Nephron progenitor cell (in vitro differentiated cells): ENCODE measurements around the gene ACACA.
"Not testable (repeated sequence)": the region's sequence is repeated elsewhere in the genome, so short reads cannot be mapped to it uniquely, and the experiment has no call there.

Source experiments
- DNase-seq: peaks from one replicate; pipeline ENCODE4 v3.0.0; 2021
- H3K27ac Mint-ChIP-seq: 2 replicates; pipeline ENCODE4 v1.8.0; 2021; ENCODE audit warnings: mild to moderate bottlenecking, moderate library complexity, mixed read lengths
- H3K27me3 Mint-ChIP-seq: 2 replicates; pipeline ENCODE4 v1.8.0; 2021; ENCODE audit warnings: mild to moderate bottlenecking, low read depth, mixed read lengths; ENCODE audit not compliant: poor library complexity
- H3K36me3 Mint-ChIP-seq: 2 replicates; pipeline ENCODE4 v1.8.0; 2021; ENCODE audit warnings: low read depth, mixed read lengths
- H3K4me1 Mint-ChIP-seq: 2 replicates; pipeline ENCODE4 v1.8.0; 2021; ENCODE audit warnings: mixed read lengths
- H3K4me3 Mint-ChIP-seq: 2 replicates; pipeline ENCODE4 v1.8.0; 2021; ENCODE audit warnings: mild to moderate bottlenecking, moderate library complexity, mixed read lengths
- H3K9me3 Mint-ChIP-seq: 2 replicates; pipeline ENCODE4 v1.8.0; 2021; ENCODE audit warnings: mild to moderate bottlenecking, moderate library complexity, mixed read lengths
- TF ChIP-seq, protein P1 (sequence below): fragments of 200-600 bp; sonication (generic); IDR thresholded peaks from 2 replicates; pipeline ENCODE4 v1.5.0; 2021; ENCODE audit warnings: antibody characterized with exemption

Gene ACACA

DNA sequence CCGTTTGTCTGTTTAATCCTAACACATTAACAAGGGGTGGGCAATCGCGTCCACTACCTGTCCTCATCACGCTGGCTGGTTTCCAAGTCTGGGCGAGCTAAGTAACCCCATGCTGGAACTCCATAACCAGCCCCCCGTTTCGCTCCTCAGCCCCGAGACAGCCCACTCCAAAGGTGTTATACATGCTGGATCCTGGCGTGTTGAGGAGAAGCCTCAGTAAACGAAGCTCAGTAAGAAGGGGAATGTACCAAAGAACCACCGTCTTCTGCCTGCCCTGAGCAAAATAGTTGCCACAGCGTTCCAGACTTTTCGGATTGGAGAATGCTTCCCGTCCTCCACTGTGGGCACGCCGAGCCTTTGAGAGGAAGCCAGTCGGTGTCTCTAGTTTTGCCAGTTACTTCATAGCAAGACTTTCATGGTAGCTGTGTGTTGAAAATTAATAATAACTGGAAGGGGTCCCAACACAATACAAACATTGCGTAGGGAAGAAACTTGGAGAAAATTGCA lies 46.9 kb downstream of the ACACA start:
- peak overlapping the region; percentile 63 for H3K4me3 Mint-ChIP-seq
- peaks cover 47% of the 10 kb centered on the region for H3K4me1 Mint-ChIP-seq
- TF ChIP-seq, protein P1, sequence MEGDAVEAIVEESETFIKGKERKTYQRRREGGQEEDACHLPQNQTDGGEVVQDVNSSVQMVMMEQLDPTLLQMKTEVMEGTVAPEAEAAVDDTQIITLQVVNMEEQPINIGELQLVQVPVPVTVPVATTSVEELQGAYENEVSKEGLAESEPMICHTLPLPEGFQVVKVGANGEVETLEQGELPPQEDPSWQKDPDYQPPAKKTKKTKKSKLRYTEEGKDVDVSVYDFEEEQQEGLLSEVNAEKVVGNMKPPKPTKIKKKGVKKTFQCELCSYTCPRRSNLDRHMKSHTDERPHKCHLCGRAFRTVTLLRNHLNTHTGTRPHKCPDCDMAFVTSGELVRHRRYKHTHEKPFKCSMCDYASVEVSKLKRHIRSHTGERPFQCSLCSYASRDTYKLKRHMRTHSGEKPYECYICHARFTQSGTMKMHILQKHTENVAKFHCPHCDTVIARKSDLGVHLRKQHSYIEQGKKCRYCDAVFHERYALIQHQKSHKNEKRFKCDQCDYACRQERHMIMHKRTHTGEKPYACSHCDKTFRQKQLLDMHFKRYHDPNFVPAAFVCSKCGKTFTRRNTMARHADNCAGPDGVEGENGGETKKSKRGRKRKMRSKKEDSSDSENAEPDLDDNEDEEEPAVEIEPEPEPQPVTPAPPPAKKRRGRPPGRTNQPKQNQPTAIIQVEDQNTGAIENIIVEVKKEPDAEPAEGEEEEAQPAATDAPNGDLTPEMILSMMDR, result no peak
- no peaks in the 10 kb centered on the region for H3K9me3 Mint-ChIP-seq
- H3K36me3 Mint-ChIP-seq, result peaks cover 5% of the 10 kb centered on the region
- peak overlapping the region; percentile 95 for H3K27ac Mint-ChIP-seq
- no peak for DNase-seq
- H3K27me3 Mint-ChIP-seq, result peaks cover 3% of the 10 kb centered on the region

DNA sequence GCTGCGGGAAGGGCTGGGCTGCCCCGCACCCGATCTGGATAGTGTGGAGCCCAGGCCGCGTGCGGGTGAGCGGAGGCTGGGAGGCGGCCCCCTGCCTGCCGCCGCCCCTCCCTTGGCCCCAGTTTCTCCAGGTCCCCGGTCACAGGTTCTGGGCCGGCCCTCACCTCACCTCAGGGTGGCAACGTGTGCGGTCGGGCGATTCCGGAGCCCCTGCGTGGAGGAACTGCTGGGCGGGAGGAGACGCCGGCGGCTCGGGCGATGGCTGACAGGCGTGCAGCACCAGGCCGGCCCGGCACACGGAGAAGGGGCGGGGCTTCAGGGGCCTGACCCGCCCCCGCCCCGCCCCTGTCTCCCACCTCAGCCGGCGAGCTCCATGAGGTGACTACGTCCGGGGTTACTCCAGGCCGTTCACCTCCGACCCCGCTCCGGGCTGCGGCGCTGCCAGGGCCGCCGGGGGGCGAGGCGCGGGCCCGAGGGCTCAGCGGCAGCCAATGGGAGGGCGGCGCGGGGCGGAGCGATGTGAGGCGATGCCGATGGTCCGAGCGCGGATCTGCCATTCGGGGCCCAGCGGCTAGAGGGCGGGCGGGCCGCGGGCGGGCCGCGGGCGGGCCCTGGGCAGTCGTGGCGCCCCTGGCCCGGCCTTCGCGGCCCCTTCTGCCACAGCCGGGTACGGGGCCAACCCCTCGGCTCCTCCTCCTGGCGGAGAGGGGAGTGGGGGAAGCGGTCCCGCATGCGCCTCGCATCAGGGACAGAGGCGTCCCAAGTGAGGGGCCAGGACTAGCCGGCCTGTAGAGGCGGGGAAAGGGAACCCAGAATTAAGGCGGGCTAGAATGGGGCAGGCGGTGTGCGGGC lies 47.6 kb downstream of the ACACA start:
- Mint-ChIP-seq H3K27ac (peak overlapping the region; percentile 97), H3K4me3 (peak overlapping the region; percentile 96), H3K36me3 (peaks cover 11% of the 10 kb centered on the region), H3K4me1 (peaks cover 52% of the 10 kb centered on the region), H3K9me3 (no peaks in the 10 kb centered on the region), H3K27me3 (peaks cover 3% of the 10 kb centered on the region)
- peak; percentile 98 for DNase-seq
- TF ChIP-seq, protein P1, result no peak

DNA sequence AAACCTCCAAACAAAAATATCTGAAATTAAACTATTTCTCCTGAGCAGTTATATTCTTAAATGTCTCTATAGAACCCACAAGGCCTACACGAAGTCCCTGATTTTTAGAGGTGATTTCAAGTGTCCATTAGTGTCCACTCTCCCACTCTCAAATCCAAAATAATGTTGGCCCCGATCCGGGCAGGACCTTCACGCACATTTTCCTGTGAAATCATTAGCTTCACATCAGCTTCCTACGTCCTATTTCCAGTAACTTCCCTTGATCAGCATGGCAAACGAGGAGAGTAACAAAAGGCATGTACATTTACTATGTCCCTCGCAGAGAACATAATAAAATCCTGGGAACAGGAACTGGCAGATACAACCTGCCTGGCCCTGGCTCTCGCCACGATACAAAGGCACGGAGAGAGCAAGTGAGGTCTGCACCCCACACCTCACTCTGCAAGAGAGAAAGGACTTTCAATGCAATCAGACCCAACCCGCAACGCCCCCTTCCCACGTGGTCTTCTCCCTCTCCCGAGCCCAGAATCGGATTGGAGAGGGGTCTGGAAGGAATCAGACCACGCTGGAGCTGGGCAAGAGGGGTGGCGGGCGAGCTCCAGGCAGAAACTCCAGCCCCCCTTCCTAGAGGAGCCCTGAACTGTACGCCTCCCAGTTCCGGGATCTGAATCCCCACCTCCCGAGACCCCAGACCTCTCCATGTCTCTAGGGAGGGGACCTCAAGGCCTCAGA lies 48.4 kb downstream of the ACACA start:
- peak overlapping the region; percentile 96 for H3K4me3 Mint-ChIP-seq
- H3K27ac Mint-ChIP-seq, result peak overlapping the region; percentile 97
- DNase-seq, result peak; percentile 79
- H3K36me3 Mint-ChIP-seq, result peaks cover 18% of the 10 kb centered on the region
- TF ChIP-seq, protein P1, result no peak
- peaks cover 53% of the 10 kb centered on the region for H3K4me1 Mint-ChIP-seq
- H3K9me3 Mint-ChIP-seq, result no peaks in the 10 kb centered on the region
- peaks cover 3% of the 10 kb centered on the region for H3K27me3 Mint-ChIP-seq

DNA sequence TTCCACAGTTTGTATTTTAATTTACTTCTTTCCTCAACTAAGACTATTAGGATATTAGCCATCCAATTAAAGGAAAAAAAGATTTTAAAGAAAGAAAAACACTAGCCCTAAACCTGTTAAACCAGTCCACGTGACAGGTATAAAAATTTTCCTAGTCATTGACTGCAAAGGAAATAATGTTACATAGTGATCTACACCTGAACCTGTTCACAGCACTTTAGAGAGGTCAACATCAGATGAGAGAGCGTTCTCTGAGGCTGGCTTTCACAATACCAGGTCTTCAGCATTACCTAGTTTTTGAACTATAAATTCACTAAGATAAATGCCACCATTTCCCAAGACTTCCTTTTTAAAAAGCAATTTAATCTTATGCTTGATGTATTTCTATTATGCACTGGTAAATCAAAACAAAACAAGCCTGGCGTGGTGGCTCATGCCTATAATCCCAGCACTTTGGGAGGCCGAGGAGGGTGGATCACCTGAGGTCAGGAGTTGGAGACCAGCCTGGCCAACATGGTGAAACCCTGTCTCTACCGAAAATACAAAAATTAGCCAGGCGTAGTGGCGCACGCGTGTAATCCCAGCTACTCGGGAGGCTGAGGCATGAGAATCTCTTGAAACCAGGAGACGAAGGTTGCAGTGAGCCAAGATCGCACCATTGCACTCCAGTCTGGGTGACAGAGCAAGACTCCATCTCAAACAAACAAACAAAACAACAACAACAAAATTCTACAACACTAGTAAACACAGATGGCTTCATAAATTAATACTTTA lies 49.7 kb downstream of the ACACA start:
- H3K9me3 Mint-ChIP-seq, DNase-seq, H3K27me3 Mint-ChIP-seq: not testable (repeated sequence)
- H3K36me3 Mint-ChIP-seq, result peaks cover 30% of the 10 kb centered on the region
- H3K4me3 Mint-ChIP-seq, result peak overlapping the region; percentile 96
- H3K4me1 Mint-ChIP-seq, result peaks cover 53% of the 10 kb centered on the region
- H3K27ac Mint-ChIP-seq, result peak overlapping the region; percentile 97

DNA sequence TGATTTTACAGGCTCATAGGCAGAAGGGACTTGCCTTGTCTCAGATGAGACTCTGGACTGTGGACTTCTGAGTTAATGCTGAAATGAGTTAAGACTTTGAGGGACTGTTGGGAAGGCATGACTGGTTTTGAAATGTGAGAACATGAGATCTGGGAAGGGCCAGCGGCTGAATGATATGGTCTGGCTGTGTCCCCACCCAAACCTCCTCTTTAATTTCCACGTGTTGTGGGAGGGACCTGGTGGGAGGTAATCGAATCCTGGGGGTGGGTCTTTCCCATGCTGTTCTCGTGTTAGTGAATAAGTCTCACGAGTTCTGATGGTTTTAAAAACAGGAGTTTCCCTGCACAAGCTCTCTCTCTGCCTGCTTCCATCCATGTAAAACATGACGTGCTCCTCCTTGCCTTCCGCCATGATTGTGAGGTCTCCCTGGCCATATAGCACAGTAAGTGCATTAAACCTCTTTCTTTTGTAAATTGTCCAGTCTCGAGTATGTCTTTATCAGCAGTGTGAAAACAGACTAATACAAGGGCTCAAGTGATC lies 59.7 kb downstream of the ACACA start:
- not testable (repeated sequence) for H3K4me3 Mint-ChIP-seq, H3K4me1 Mint-ChIP-seq, H3K27me3 Mint-ChIP-seq, DNase-seq, H3K27ac Mint-ChIP-seq
- Mint-ChIP-seq H3K36me3 (peaks cover 69% of the 10 kb centered on the region), H3K9me3 (peaks cover 39% of the 10 kb centered on the region)

DNA sequence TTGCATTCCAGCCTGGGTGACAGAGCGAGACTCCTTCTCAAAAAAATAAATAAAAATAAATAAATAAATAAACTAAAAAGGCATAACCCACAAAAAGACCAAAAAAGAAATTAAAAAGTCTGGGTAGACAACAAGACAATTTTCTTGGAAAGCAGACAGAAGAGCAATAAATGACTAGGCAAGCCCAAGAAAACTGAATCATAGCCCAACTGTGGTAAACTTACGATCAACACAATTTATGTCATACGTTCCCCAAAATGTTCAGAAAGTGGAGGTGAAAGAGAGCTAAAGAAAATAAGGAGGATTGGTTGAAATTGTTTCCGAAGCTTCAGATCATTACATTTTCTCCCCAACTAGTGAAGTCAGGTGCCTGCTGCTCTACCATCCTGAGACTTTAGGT lies 62.1 kb downstream of the ACACA start:
- TF ChIP-seq, protein P1, result no peak
- Mint-ChIP-seq H3K27me3 (peaks cover 4% of the 10 kb centered on the region), H3K36me3 (peaks cover 69% of the 10 kb centered on the region), H3K4me3 (no peak overlapping the region), H3K27ac (no peak overlapping the region), H3K4me1 (peaks cover 6% of the 10 kb centered on the region), H3K9me3 (peaks cover 39% of the 10 kb centered on the region)
- DNase-seq, result no peak
